ENCODE results near the gene RAD50.
"Not testable (repeated sequence)": the region's sequence is repeated elsewhere in the genome, so short reads cannot be mapped to it uniquely, and the experiment has no call there.

Gene RAD50

DNA sequence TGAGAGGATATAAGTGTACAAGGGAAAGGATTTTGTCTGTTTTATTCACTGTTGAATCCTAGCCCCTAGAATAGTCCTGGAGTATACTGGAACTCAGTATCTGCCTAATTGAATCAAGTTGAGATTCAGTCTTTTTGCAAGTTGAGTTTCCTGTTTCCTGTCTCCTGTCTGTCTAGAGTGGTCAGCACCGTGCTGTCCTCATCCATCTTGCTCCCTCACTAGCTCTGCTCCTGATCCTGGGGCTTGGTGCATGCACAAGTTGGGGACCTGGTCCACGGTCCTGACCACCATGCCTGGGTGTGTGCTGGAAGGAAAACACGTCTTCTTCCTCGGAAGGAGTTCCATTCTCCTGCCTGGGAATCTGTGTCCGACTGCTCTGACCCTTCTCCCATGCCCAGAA is 16.6 kb upstream of the RAD50 start:
- DNase-seq (ENCODE audit: low read depth), result no peak
- no peak for TF ChIP-seq POLR2A (IDR thresholded peaks at IDR 0.05; ENCODE audit: extremely low read depth, insufficient read length)
- no peak for TF ChIP-seq CTCF (IDR thresholded peaks at IDR 0.05; ENCODE audit: low read depth, low read length)
- TF ChIP-seq MAX (IDR thresholded peaks at IDR 0.05; ENCODE audit: low read depth, low read length), result no peak
- no peak for TF ChIP-seq MYC (IDR thresholded peaks at IDR 0.05; ENCODE audit: low read depth, low read length)
- no peak overlapping the region for H3K4me3 ChIP-seq (ENCODE audit: low read depth, low read length)

DNA sequence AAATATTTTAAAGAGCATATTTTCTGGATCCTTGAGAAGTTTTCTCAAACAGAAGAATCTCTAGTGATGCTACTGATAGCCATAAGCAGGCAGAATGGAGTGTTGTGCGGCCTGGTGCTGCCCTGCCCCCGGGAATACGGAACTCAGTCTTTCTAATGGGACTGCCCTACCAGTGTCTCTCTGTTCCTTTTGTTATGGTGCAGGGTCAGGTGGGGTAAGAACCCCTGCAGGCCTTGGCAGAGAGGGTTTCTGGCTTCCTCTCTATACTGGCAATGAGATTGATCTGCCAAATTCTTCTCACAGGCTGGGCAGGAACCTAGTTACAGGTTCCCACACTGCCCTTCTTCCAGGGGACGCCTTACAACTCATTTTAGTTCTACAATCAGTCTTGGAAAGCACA is 16.0 kb upstream of the RAD50 start:
- H3K4me3 ChIP-seq (ENCODE audit: low read depth, low read length), result no peak overlapping the region
- TF ChIP-seq MYC (IDR thresholded peaks at IDR 0.05; ENCODE audit: low read depth, low read length) (no peak), POLR2A (IDR thresholded peaks at IDR 0.05; ENCODE audit: extremely low read depth, insufficient read length) (no peak), CTCF (IDR thresholded peaks at IDR 0.05; ENCODE audit: low read depth, low read length) (no peak), MAX (IDR thresholded peaks at IDR 0.05; ENCODE audit: low read depth, low read length) (no peak)
- no peak for DNase-seq (ENCODE audit: low read depth)

DNA sequence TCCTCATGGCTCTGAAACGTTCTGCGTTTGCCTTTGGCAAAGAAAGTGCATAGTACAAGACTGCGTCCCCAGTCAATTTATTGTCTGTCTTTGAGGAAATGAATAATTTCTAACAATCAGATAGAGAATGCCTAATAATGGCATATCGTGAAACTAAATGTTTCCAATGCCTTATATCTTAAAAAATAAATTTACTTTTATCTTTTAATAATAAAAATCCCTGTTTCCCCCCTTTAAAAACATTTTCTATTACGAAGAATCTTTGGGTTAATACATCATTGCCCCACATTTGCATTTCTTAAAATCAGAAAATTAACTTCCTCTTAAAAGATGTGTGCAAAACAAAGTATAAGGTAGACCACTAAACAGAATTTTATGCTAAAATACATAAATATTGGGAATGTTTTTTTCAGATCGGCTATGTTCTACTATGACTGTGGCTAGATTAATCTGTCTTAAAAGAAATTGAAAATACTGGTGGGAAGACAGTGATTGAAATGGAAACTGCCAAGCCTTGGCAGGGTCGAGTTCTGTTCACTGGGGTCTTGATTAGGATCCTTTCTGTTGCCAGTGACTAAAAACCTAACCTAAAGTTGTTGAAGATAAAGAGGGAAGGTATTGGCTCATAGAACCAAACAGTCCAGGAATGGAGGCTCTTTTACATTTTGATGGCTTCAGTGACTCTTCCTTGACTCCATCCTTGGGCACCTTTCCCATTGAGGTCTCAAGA is 13.1 kb upstream of the RAD50 start, which contains the start of gene IL5:
TSS of gene IL5 (minus strand) at position 51 of the 730 bp plus-strand sequence. CDS start at position 7, 44 bp downstream.
- H3K4me3 ChIP-seq (ENCODE audit: low read depth, low read length), result no peak within 1 kb of the TSS
- TF ChIP-seq POLR2A (IDR thresholded peaks at IDR 0.05; ENCODE audit: extremely low read depth, insufficient read length) (no peak), MYC (IDR thresholded peaks at IDR 0.05; ENCODE audit: low read depth, low read length) (no peak), CTCF (IDR thresholded peaks at IDR 0.05; ENCODE audit: low read depth, low read length) (no peak)
- no peak for DNase-seq (ENCODE audit: low read depth)

- TF ChIP-seq MAX (IDR thresholded peaks at IDR 0.05; ENCODE audit: low read depth, low read length), result no peak
- TF ChIP-seq CTCF (IDR thresholded peaks at IDR 0.05; ENCODE audit: low read depth, low read length), result no peak
- TF ChIP-seq POLR2A (IDR thresholded peaks at IDR 0.05; ENCODE audit: extremely low read depth, insufficient read length), result no peak
- TF ChIP-seq MYC (IDR thresholded peaks at IDR 0.05; ENCODE audit: low read depth, low read length), result no peak
- no peak overlapping the region for H3K4me3 ChIP-seq (ENCODE audit: low read depth, low read length)
- DNase-seq (ENCODE audit: low read depth), result no peak
Observed at GRCh38 chr5:132546108-132546507, 10.7 kb upstream of the RAD50 start.

GRCh38 chr5:132547269-132547668 is 9.5 kb upstream of the RAD50 start:
- H3K4me3 ChIP-seq (ENCODE audit: low read depth, low read length), result no peak overlapping the region
- no peak for TF ChIP-seq POLR2A (IDR thresholded peaks at IDR 0.05; ENCODE audit: extremely low read depth, insufficient read length)
- TF ChIP-seq MAX (IDR thresholded peaks at IDR 0.05; ENCODE audit: low read depth, low read length), result no peak
- TF ChIP-seq CTCF (IDR thresholded peaks at IDR 0.05; ENCODE audit: low read depth, low read length), result no peak
- no peak for TF ChIP-seq MYC (IDR thresholded peaks at IDR 0.05; ENCODE audit: low read depth, low read length)
- DNase-seq (ENCODE audit: low read depth), result no peak

GRCh38 chr5:132548834-132549233 is 7.9 kb upstream of the RAD50 start:
- not testable (repeated sequence) for DNase-seq (ENCODE audit: low read depth); H3K4me3 ChIP-seq (ENCODE audit: low read depth, low read length)

All from NB4 (cell line).